Nephron progenitor cell (in vitro differentiated cells): Measurements from ENCODE around the gene MN1.

Experiments used
- DNase-seq: peaks from one replicate; pipeline ENCODE4 v3.0.0; 2021
- H3K27ac Mint-ChIP-seq: 2 replicates; pipeline ENCODE4 v1.8.0; 2021; ENCODE audit warnings: mild to moderate bottlenecking, moderate library complexity, mixed read lengths
- H3K27me3 Mint-ChIP-seq: 2 replicates; pipeline ENCODE4 v1.8.0; 2021; ENCODE audit warnings: mild to moderate bottlenecking, low read depth, mixed read lengths; ENCODE audit not compliant: poor library complexity
- H3K36me3 Mint-ChIP-seq: 2 replicates; pipeline ENCODE4 v1.8.0; 2021; ENCODE audit warnings: low read depth, mixed read lengths
- H3K4me1 Mint-ChIP-seq: 2 replicates; pipeline ENCODE4 v1.8.0; 2021; ENCODE audit warnings: mixed read lengths
- H3K4me3 Mint-ChIP-seq: 2 replicates; pipeline ENCODE4 v1.8.0; 2021; ENCODE audit warnings: mild to moderate bottlenecking, moderate library complexity, mixed read lengths
- H3K9me3 Mint-ChIP-seq: 2 replicates; pipeline ENCODE4 v1.8.0; 2021; ENCODE audit warnings: mild to moderate bottlenecking, moderate library complexity, mixed read lengths
- TF ChIP-seq, protein P1 (sequence below): fragments of 200-600 bp; sonication (generic); IDR thresholded peaks from 2 replicates; pipeline ENCODE4 v1.5.0; 2021; ENCODE audit warnings: antibody characterized with exemption

MN1 gene

GRCh38 chr22:27711756-27712155 lies 89.8 kb downstream of the MN1 start:
- Mint-ChIP-seq H3K27ac (no peak overlapping the region), H3K27me3 (peaks cover 65% of the 10 kb centered on the region), H3K4me1 (peaks cover 16% of the 10 kb centered on the region), H3K4me3 (no peak overlapping the region), H3K36me3 (no peaks in the 10 kb centered on the region), H3K9me3 (peaks cover 3% of the 10 kb centered on the region)
- DNase-seq: no peak
- TF ChIP-seq, protein P1, sequence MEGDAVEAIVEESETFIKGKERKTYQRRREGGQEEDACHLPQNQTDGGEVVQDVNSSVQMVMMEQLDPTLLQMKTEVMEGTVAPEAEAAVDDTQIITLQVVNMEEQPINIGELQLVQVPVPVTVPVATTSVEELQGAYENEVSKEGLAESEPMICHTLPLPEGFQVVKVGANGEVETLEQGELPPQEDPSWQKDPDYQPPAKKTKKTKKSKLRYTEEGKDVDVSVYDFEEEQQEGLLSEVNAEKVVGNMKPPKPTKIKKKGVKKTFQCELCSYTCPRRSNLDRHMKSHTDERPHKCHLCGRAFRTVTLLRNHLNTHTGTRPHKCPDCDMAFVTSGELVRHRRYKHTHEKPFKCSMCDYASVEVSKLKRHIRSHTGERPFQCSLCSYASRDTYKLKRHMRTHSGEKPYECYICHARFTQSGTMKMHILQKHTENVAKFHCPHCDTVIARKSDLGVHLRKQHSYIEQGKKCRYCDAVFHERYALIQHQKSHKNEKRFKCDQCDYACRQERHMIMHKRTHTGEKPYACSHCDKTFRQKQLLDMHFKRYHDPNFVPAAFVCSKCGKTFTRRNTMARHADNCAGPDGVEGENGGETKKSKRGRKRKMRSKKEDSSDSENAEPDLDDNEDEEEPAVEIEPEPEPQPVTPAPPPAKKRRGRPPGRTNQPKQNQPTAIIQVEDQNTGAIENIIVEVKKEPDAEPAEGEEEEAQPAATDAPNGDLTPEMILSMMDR: no peak

GRCh38 chr22:27711012-27711411 lies 90.5 kb downstream of the MN1 start:
- DNase-seq: no peak
- Mint-ChIP-seq H3K4me1 (peaks cover 15% of the 10 kb centered on the region), H3K36me3 (no peaks in the 10 kb centered on the region), H3K9me3 (peaks cover 3% of the 10 kb centered on the region), H3K4me3 (no peak overlapping the region), H3K27me3 (peaks cover 68% of the 10 kb centered on the region), H3K27ac (no peak overlapping the region)
- TF ChIP-seq, protein P1: no peak

GRCh38 chr22:27709919-27710675 lies 91.5 kb downstream of the MN1 start:
- H3K36me3 Mint-ChIP-seq: no peaks in the 10 kb centered on the region

GRCh38 chr22:27706489-27706888 lies 95.1 kb downstream of the MN1 start:
- peaks cover 10% of the 10 kb centered on the region for H3K4me1 Mint-ChIP-seq
- no peak overlapping the region for H3K27ac Mint-ChIP-seq
- peaks cover 9% of the 10 kb centered on the region for H3K36me3 Mint-ChIP-seq
- H3K9me3 Mint-ChIP-seq: peaks cover 28% of the 10 kb centered on the region
- H3K27me3 Mint-ChIP-seq: peaks cover 64% of the 10 kb centered on the region
- no peak for DNase-seq
- TF ChIP-seq, protein P1: no peak
- no peak overlapping the region for H3K4me3 Mint-ChIP-seq

More at GRCh38 chr22:27709919-27710675, 91.5 kb downstream of the MN1 start:
- TF ChIP-seq, protein P1: no peak
- Mint-ChIP-seq H3K27me3 (peaks cover 69% of the 10 kb centered on the region), H3K4me3 (no peak overlapping the region), H3K27ac (no peak overlapping the region), H3K4me1 (peaks cover 19% of the 10 kb centered on the region), H3K9me3 (peaks cover 3% of the 10 kb centered on the region)
- no peak for DNase-seq

DNA sequence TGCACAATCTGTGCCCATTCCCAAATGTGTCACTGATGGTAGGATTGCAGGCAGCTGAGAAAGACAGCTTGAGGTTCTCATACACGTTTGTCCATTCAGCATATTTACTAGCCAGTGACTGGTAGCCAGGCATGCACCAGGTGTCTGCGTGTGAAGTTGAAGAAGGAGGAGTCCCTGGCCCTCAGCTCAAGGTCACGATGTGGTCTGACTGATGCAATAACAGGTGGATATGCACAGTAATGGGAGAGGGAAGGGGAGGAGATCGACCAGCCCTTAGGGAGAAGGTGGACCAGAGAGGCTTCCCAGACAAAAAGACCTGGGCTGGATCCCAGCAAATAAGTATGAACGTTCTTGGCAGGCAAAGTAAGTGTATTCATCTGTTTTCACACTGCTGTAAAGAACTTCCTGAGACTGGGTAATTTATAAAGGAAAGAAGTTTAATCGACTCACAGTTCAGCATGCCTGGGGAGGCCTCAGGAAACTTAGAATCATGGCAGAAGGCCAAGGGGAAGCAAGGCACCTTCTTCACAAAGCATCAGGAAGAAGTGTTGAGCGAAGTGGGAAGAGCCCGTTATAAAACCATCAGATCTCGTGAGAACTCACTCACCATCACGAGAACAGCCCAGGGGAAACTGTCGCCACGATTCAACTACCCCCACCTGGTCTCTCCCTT lies 96.0 kb downstream of the MN1 start:
- peaks cover 15% of the 10 kb centered on the region for H3K4me1 Mint-ChIP-seq
- H3K4me3 Mint-ChIP-seq: no peak overlapping the region
- TF ChIP-seq, protein P1: no peak
- peaks cover 62% of the 10 kb centered on the region for H3K27me3 Mint-ChIP-seq
- no peak for DNase-seq
- H3K36me3 Mint-ChIP-seq: peaks cover 9% of the 10 kb centered on the region
- no peak overlapping the region for H3K27ac Mint-ChIP-seq
- peaks cover 30% of the 10 kb centered on the region for H3K9me3 Mint-ChIP-seq
